Chondrocyte (in vitro differentiated cells): ENCODE data around the gene SRGAP1. TPM values are rescaled to one million over a fixed set of nuclear protein-coding genes. Genes with fewer than 3 reads are reported as not detected.

Experiments
- DNase-seq: peaks from one replicate; pipeline ENCODE4 v3.0.0; 2021; ENCODE audit warnings: mixed read lengths, low spot score
- H3K27ac Mint-ChIP-seq: one replicate; pipeline ENCODE4 v1.8.0; 2021; ENCODE audit warnings: mild to moderate bottlenecking, moderate library complexity, mixed read lengths; ENCODE audit not compliant: unreplicated experiment
- H3K27me3 Mint-ChIP-seq: 2 replicates; pipeline ENCODE4 v1.8.0; 2021; ENCODE audit warnings: low read depth, mixed read lengths
- H3K36me3 Mint-ChIP-seq: 2 replicates; pipeline ENCODE4 v1.8.0; 2021; ENCODE audit warnings: low read depth, mixed read lengths
- H3K4me1 Mint-ChIP-seq: 2 replicates; pipeline ENCODE4 v1.8.0; 2021; ENCODE audit warnings: low read depth, mild to moderate bottlenecking, mixed read lengths
- H3K4me3 Mint-ChIP-seq: one replicate; pipeline ENCODE4 v1.8.0; 2021; ENCODE audit warnings: mild to moderate bottlenecking, moderate library complexity, mixed read lengths; ENCODE audit not compliant: unreplicated experiment
- H3K9me3 Mint-ChIP-seq: 2 replicates; pipeline ENCODE4 v1.8.0; 2021; ENCODE audit warnings: low read depth, mixed read lengths
- CTCF ChIP-seq: fragments of 200-600 bp; sonication (generic); IDR thresholded peaks from 2 replicates; pipeline ENCODE4 v1.5.0; 2021; ENCODE audit warnings: antibody characterized with exemption, mild to moderate bottlenecking, moderate library complexity
- long read RNA-seq: library from polyadenylated mRNA; stranded (forward); transcript quantifications from one replicate; pipeline ENCODE4 v2.0.0, GENCODE V29; 2021
- total RNA-seq: library from RNA; stranded (reverse); gene quantifications from 3 replicates; pipeline ENCODE4 v1.2.1, GENCODE V29; 2021

Gene SRGAP1
- 13.0 to 14.7 TPM (median 13.2 TPM) in 3 replicates for total RNA-seq
- long read RNA-seq, full-length matches to known transcripts: 1 of 3 reads
- long read RNA-seq, partial matches to known transcripts: 1 of 3 reads
- long read RNA-seq, other reads (novel, unspliced or antisense): 1 of 3 reads

- Mint-ChIP-seq H3K36me3 (peaks cover 2% of the 10 kb centered on the region), H3K4me1 (peaks cover 37% of the 10 kb centered on the region), H3K27me3 (no peaks in the 10 kb centered on the region), H3K27ac (peak within 1 kb of the TSS; percentile 96), H3K4me3 (peak within 1 kb of the TSS; percentile 100), H3K9me3 (no peaks in the 10 kb centered on the region)
- no peak for TF ChIP-seq CTCF
- DNase-seq: no peak
These were observed at the start of gene SRGAP1 for GRCh38 chr12:63844391-63845341. SRGAP1 (plus strand) TSS chr12:63844700; CDS start chr12:63844817, 117 bp downstream.

GRCh38 chr12:63795032-63795687, 49.3 kb upstream of the SRGAP1 start:
- Mint-ChIP-seq H3K9me3 (no peaks in the 10 kb centered on the region), H3K27me3 (no peaks in the 10 kb centered on the region), H3K27ac (no peak overlapping the region), H3K4me1 (no peaks in the 10 kb centered on the region), H3K36me3 (peaks cover 7% of the 10 kb centered on the region), H3K4me3 (no peak overlapping the region)
- TF ChIP-seq CTCF: no peak
- DNase-seq: no peak

- no peak for DNase-seq
- H3K27ac Mint-ChIP-seq: no peak overlapping the region
- H3K4me1 Mint-ChIP-seq: no peaks in the 10 kb centered on the region
- H3K36me3 Mint-ChIP-seq: peaks cover 1% of the 10 kb centered on the region
- H3K9me3 Mint-ChIP-seq: no peaks in the 10 kb centered on the region
- TF ChIP-seq CTCF: no peak
- no peak overlapping the region for H3K4me3 Mint-ChIP-seq
- H3K27me3 Mint-ChIP-seq: no peaks in the 10 kb centered on the region
These were observed 48.6 kb upstream of the SRGAP1 start for GRCh38 chr12:63795944-63796343.

GRCh38 chr12:63802012-63802608, 42.4 kb upstream of the SRGAP1 start:
- Mint-ChIP-seq H3K27ac (no peak overlapping the region), H3K9me3 (no peaks in the 10 kb centered on the region), H3K4me1 (peaks cover 19% of the 10 kb centered on the region), H3K36me3 (no peaks in the 10 kb centered on the region), H3K4me3 (no peak overlapping the region), H3K27me3 (no peaks in the 10 kb centered on the region)
- no peak for DNase-seq
- TF ChIP-seq CTCF: peak; percentile 88

GRCh38 chr12:63804746-63805145, 39.8 kb upstream of the SRGAP1 start:
- Mint-ChIP-seq H3K4me3 (no peak overlapping the region), H3K27me3 (no peaks in the 10 kb centered on the region), H3K4me1 (peaks cover 19% of the 10 kb centered on the region), H3K9me3 (no peaks in the 10 kb centered on the region), H3K36me3 (peaks cover 4% of the 10 kb centered on the region), H3K27ac (peak overlapping the region; percentile 1)
- no peak for DNase-seq
- no peak for TF ChIP-seq CTCF
